Hindlimb muscle (tissue), 1 donor: ENCODE results near the gene CTSK. TPM values are rescaled to one million over a fixed set of nuclear protein-coding genes. Genes with fewer than 3 reads are reported as not detected.

Experiments
- DNase-seq: peaks from one replicate; pipeline ENCODE4 v3.0.0-alpha.2; 2013
- polyA plus RNA-seq: library from polyadenylated mRNA; unstranded; fragments of 120-200 nt; gene quantifications from one replicate; pipeline ENCODE4 v1.2.1, GENCODE V29; 2013; ENCODE audit not compliant: insufficient read length

CTSK gene
- polyA plus RNA-seq, 1 donor = 44.8 TPM

DNA sequence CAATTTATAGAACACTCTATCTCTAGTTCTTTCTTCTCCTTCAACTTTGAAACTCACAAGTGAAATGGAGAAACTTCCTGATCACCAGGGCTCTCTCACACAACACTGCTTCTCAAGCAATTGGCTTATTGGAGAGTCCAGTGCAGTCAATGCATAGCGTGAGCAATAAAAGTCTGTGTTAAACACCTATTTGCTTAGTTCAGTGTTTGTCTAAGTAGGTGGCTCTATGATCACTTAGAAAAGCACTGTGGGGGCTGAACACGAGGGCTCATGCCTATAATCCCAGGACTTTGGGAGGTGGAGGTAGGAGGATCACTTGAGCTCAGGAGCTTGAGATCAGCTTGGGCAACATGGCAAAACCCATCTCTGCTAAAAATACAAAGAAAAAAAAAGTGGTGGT, 54.6 kb downstream of the CTSK start:
- DNase-seq = no peak

DNA sequence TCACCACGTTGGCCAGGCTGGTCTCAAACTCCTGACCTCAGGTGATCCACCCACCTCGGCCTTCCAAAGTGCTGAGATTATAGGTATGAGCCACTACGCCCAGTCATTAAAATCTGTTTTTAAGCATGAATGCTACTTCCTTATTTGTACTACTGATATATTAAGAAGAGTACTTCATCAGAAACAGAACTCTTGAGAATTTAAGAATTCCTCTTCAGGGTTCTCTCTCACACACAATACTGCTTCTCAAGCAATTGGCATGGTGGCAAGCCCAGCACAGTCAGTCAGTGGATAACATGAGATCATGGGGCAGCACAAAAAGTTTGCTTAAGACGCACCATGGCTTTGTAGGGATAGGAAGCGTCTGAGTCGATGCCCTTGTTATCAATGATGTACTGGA, 56.6 kb downstream of the CTSK start:
- DNase-seq = no peak

DNA sequence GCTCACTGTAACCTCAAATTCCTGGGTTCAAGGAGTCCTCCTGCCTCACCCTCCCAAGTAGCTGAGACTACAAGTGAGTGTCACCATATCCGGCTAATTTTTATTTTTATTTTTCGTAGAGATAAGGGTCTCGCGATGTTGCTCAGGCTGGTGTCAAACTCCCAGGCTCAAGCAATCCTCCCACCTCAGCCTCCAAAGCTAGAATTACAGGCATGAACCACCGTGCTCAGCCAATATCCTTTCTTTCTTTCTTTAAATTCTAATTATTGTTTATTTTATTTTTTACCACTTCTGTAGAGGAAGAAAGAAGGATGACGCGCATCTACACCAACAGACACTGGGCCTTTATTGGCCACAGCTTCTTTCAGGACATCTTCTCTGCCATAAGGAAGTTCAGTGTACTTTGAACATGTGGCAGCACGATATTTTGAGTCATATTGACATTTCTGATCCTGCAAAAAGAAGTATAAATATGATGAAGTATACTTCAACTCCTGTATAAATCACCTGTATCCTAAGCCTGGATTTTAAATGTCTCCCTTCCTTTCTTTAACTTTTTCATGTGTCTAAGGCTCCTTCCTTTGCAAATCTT, 58.2 kb downstream of the CTSK start:
- no peak for DNase-seq

DNA sequence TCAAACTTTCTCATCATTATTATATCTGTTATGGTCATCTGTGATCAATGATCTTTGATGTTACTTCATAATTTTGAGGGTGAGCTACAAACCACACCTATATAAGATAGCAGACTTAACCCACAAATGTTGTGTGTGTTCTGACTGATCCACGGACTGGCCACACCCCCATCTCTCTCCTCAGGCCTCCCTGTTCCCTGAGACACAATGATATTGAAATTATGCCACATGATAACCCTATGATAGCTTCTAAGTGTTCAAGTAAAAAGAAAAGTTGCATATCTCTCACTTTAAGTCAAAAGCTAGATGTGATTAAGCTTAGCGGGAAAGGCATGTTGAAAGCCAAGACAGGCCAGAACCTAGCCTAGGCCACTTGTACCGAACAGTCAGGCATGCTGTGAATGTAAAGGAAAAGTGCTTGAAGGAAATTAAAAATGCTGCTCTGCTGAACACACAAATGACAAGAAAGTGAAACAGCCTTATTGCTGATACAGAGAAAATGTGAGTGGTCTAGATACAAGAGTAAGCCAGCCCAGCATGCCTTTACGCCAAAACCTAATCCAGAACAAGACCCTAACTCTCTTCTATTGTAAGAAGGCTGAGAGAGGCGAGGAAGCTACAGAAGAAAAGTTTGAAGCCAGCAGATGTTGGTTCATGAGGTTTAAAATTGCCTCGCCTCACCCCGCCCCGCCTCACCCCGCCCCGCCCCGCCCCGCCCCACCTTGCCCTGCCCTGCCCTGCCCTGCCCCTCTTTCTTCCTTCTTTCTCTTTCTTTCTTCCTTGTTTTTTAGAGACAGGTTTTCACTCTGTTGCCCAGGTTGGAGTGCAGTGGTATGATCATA, 59.0 kb downstream of the CTSK start:
- DNase-seq = no peak

Other genes with a start within 250 kb of the CTSK start
- gene MCL1, start 228.7 kb downstream of the CTSK start, polyA plus RNA-seq = 133 TPM
- 97.4 TPM for gene ENSA, start 178.6 kb downstream of the CTSK start, polyA plus RNA-seq
- gene GOLPH3L, start 111.1 kb downstream of the CTSK start, polyA plus RNA-seq = 19.7 TPM
- gene HORMAD1, start 87.4 kb downstream of the CTSK start, polyA plus RNA-seq = not detected
- 19.2 TPM for gene CTSS, start 42.5 kb downstream of the CTSK start, polyA plus RNA-seq
- gene ARNT, start 68.3 kb upstream of the CTSK start, polyA plus RNA-seq = 34.4 TPM
- not detected for gene CTXND2, start 78.9 kb upstream of the CTSK start, polyA plus RNA-seq
- gene SETDB1, start 118.1 kb upstream of the CTSK start, polyA plus RNA-seq = 45.0 TPM
- 69.0 TPM for gene CERS2, start 166.6 kb upstream of the CTSK start, polyA plus RNA-seq
- 3.8 TPM for gene ANXA9, start 174.0 kb upstream of the CTSK start, polyA plus RNA-seq
- gene MINDY1, start 198.6 kb upstream of the CTSK start, polyA plus RNA-seq = 24.4 TPM
- 27.1 TPM for gene PRUNE1, start 200.2 kb upstream of the CTSK start, polyA plus RNA-seq
- 1.1 TPM for gene BNIPL, start 228.3 kb upstream of the CTSK start, polyA plus RNA-seq
- 6.0 TPM for gene C1orf56, start 239.5 kb upstream of the CTSK start, polyA plus RNA-seq